Vagina (tissue), 2 donors: ENCODE measurements around the gene PYDC1. TPM values are rescaled to one million over a fixed set of nuclear protein-coding genes. Genes with fewer than 3 reads are reported as not detected.
"Not testable (repeated sequence)": the region's sequence is repeated elsewhere in the genome, so short reads cannot be mapped to it uniquely, and the experiment has no call there.

Experiments
- DNase-seq, 2 donors: peaks; one replicate each; pipeline ENCODE4 v3.0.0-alpha.2; 2017; ENCODE audit errors: extremely low spot score in 2 of 2
- H3K27ac ChIP-seq: fragments of 200-600 bp; sonication (generic); one replicate; pipeline ENCODE4 v1.5.1; 2019
- H3K27me3 ChIP-seq: fragments of 200-600 bp; sonication (generic); one replicate; pipeline ENCODE4 v1.5.1; 2019
- H3K36me3 ChIP-seq, 2 donors: fragments of 200-600 bp; sonication (generic); one replicate each; pipeline ENCODE4 v1.5.1; 2017 to 2019
- H3K4me1 ChIP-seq: fragments of 200-600 bp; sonication (generic); one replicate; pipeline ENCODE4 v1.5.1; 2019
- H3K4me3 ChIP-seq, 2 donors: fragments of 200-600 bp; sonication (generic); 1 replicate in 1 of 2; 2 replicates in 1 of 2; pipeline ENCODE4 v1.5.1; 2016 to 2019
- H3K9me3 ChIP-seq: fragments of 200-600 bp; sonication (generic); one replicate; pipeline ENCODE4 v1.5.1; 2019
- CTCF ChIP-seq, 3 experiments: fragments of 450-650 bp in 2 of 3; fragments of 200-600 bp in 1 of 3; sonication (generic) in 1 of 3; IDR thresholded peaks; one replicate each; pipeline ENCODE4 v1.5.1; 2017 to 2019; ENCODE audit warnings: antibody characterized with exemption in 3 of 3, mild to moderate bottlenecking in 2 of 3, moderate library complexity in 2 of 3
- POLR2A ChIP-seq, 2 donors: fragments of 450-650 bp; IDR thresholded peaks; one replicate each; pipeline ENCODE4 v1.6.1; 2017; ENCODE audit warnings: antibody characterized with exemption in 2 of 2, mild to moderate bottlenecking in 2 of 2, moderate library complexity in 2 of 2
- POLR2AphosphoS5 ChIP-seq, 2 donors: sonication (generic); formaldehyde crosslinking; IDR thresholded peaks; one replicate each; pipeline ENCODE4 v1.9.0; 2017; ENCODE audit warnings: antibody characterized with exemption in 2 of 2, mild to moderate bottlenecking in 2 of 2, low read depth in 1 of 2; ENCODE audit not compliant: insufficient read depth in 1 of 2
- intact Hi-C: fragments of 100-400 bp; cut with DNase I; formaldehyde crosslinking; loops from one replicate; pipeline ENCODE4 v1.15.1; 2023
- total RNA-seq: library from RNA; depleted of rRNA; stranded (reverse); fragments of >200 nt; gene quantifications from one replicate; pipeline ENCODE4 v1.2.3, GENCODE V29; 2016

PYDC1 gene
- total RNA-seq, 1 donor from 2014 or later = not detected

- intact Hi-C loops = loop anchor here (10.0 kb wide), 1 partner anchor 264 kb away; the partner anchor contains the start of gene ZNF843
- peak overlapping the region; percentile 73 to 99 for H3K4me3 ChIP-seq
Observed at GRCh38 chr16:31181102-31181830, 35.7 kb downstream of the PYDC1 start.

GRCh38 chr16:31179747-31180459 is 37.0 kb downstream of the PYDC1 start, which contains the start of gene FUS:
FUS (plus strand) TSS chr16:31180139; CDS start chr16:31180215, 76 bp downstream.
- TF ChIP-seq CTCF (IDR thresholded peaks at IDR 0.05) (peak in 1 of 3 experiments; percentile 19), POLR2A (IDR thresholded peaks at IDR 0.05) (peak in 1 of 2 donors; percentile 98), POLR2AphosphoS5 (IDR thresholded peaks at IDR 0.05; ENCODE audit: insufficient read depth in 1 of 2, low read depth in 1 of 2) (peak; percentile 91 to 100)
- Histone ChIP-seq H3K9me3 (no peaks in the 10 kb centered on the region), H3K4me1 (peaks cover 44% of the 10 kb centered on the region), H3K4me3 (peak within 1 kb of the TSS; percentile 73 to 99), H3K27ac (peak within 1 kb of the TSS; percentile 100), H3K36me3 (peaks cover 0 to 27% of the 10 kb centered on the region in 2 donors), H3K27me3 (no peaks in the 10 kb centered on the region)
- intact Hi-C loops = loop anchor here (2.0 to 10.0 kb wide), 2 partner anchors 37 to 265 kb away; partner anchors contain the start of gene ZNF843
- DNase-seq = peak; percentile 94 to 97

More at GRCh38 chr16:31181102-31181830, 35.7 kb downstream of the PYDC1 start:
- no peak for TF ChIP-seq POLR2AphosphoS5 (IDR thresholded peaks at IDR 0.05; ENCODE audit: insufficient read depth in 1 of 2, low read depth in 1 of 2)
- H3K9me3 ChIP-seq = no peaks in the 10 kb centered on the region
- H3K27ac ChIP-seq = peak overlapping the region; percentile 100
- DNase-seq = no peak
- peaks cover 44% of the 10 kb centered on the region for H3K4me1 ChIP-seq
- no peaks in the 10 kb centered on the region for H3K27me3 ChIP-seq
- peaks cover 0 to 40% of the 10 kb centered on the region in 2 donors for H3K36me3 ChIP-seq

- Histone ChIP-seq H3K36me3 (peaks cover 0 to 20% of the 10 kb centered on the region in 2 donors), H3K4me3 (peak overlapping the region; percentile 73 to 99), H3K4me1 (peaks cover 41% of the 10 kb centered on the region), H3K27me3 (no peaks in the 10 kb centered on the region), H3K27ac (peak overlapping the region; percentile 100), H3K9me3 (no peaks in the 10 kb centered on the region)
- intact Hi-C loops = loop anchor here (2.0 kb wide), 1 partner anchor 36 kb away; no protein-coding TSS in a partner anchor
- no peak for TF ChIP-seq CTCF (IDR thresholded peaks at IDR 0.05)
- peak in 1 of 2 donors; percentile 79 for TF ChIP-seq POLR2A (IDR thresholded peaks at IDR 0.05)
- DNase-seq = peak in 1 of 2 donors; percentile 88
Observed at GRCh38 chr16:31179219-31179746, 37.7 kb downstream of the PYDC1 start.

- Histone ChIP-seq H3K4me1 (peaks cover 20% of the 10 kb centered on the region), H3K27ac (no peak overlapping the region), H3K36me3 (no peaks in the 10 kb centered on the region), H3K27me3 (no peaks in the 10 kb centered on the region), H3K9me3 (no peaks in the 10 kb centered on the region), H3K4me3 (no peak overlapping the region)
- intact Hi-C loops = no loop called here
- TF ChIP-seq POLR2A (IDR thresholded peaks at IDR 0.05) = no peak
- TF ChIP-seq CTCF (IDR thresholded peaks at IDR 0.05) = no peak
- no peak for TF ChIP-seq POLR2AphosphoS5 (IDR thresholded peaks at IDR 0.05; ENCODE audit: insufficient read depth in 1 of 2, low read depth in 1 of 2)
- DNase-seq = no peak
Observed at GRCh38 chr16:31177136-31177535, 39.8 kb downstream of the PYDC1 start.

- H3K4me1 ChIP-seq, H3K4me3 ChIP-seq, DNase-seq, H3K27me3 ChIP-seq, H3K9me3 ChIP-seq, H3K36me3 ChIP-seq, intact Hi-C loops, H3K27ac ChIP-seq: not testable (repeated sequence)
Observed at GRCh38 chr16:31170048-31170447, 46.9 kb downstream of the PYDC1 start.
